Measurements from ENCODE around the gene CACNA1B. TPM values are rescaled to one million over a fixed set of nuclear protein-coding genes. Genes with fewer than 3 reads are reported as not detected.

CACNA1B gene
- total and polyA plus RNA-seq, 11 donors: 0.03 to 0.25 (median 0.13) TPM

DNA sequence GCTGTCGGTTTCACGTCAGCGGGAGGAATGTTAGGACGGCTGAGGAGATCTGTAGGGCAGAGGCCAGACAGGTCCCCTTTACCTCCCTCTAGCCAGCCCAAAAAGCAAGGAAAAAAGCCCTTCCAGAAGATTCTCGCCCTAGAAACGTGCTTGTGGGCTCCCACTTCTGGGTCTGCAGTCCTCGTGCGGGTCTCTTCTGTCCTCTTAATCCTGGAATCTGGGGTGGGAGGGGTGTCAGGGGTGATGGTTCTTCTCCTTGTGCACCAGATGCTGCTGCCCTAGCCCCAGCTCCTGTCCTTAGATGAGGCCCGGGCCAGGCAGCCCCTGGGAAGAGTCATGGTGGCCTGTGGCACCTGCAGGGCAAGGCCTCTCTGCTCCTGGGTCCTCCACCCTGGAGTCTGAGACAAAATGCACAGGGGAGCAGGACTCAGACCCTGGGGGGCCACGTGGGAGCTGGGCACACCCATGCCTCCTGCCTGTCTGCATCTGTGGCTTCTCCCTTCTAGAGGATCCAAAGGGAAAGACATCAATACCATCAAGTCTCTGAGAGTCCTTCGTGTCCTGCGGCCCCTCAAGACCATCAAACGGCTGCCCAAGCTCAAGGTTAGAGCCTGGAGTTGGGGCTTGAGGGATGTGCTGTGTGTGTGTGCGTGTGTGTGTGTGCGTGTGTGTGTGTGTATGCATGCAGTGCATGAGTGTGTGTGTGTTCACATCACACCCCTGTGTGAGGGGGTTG lies 174.2 kb downstream of the CACNA1B start:
- DNase-seq (peak in 2 of 5 donors; percentile 5 to 25), ATAC-seq (no peak)
- H3K36me3 ChIP-seq: no peaks in the 10 kb centered on the region
- no peaks in the 10 kb centered on the region for H3K4me1 ChIP-seq
- H3K27ac ChIP-seq: no peak overlapping the region
- intact Hi-C loops (cut with DNase I): no loop called here
- H3K4me3 ChIP-seq: no peak overlapping the region
- WGBS, 4 donors: 82 to 84% (median 84%) methylated on average over 14 to 15 of the region's 15 CpGs
- H3K9me3 ChIP-seq: no peaks in the 10 kb centered on the region
- peaks cover 0 to 26% (median 5%) of the 10 kb centered on the region in 9 donors for H3K27me3 ChIP-seq
- TF ChIP-seq, protein P1, sequence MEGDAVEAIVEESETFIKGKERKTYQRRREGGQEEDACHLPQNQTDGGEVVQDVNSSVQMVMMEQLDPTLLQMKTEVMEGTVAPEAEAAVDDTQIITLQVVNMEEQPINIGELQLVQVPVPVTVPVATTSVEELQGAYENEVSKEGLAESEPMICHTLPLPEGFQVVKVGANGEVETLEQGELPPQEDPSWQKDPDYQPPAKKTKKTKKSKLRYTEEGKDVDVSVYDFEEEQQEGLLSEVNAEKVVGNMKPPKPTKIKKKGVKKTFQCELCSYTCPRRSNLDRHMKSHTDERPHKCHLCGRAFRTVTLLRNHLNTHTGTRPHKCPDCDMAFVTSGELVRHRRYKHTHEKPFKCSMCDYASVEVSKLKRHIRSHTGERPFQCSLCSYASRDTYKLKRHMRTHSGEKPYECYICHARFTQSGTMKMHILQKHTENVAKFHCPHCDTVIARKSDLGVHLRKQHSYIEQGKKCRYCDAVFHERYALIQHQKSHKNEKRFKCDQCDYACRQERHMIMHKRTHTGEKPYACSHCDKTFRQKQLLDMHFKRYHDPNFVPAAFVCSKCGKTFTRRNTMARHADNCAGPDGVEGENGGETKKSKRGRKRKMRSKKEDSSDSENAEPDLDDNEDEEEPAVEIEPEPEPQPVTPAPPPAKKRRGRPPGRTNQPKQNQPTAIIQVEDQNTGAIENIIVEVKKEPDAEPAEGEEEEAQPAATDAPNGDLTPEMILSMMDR (IDR thresholded peaks at IDR 0.05): no peak
- no peak for TF ChIP-seq POLR2A (IDR thresholded peaks at IDR 0.05)

DNA sequence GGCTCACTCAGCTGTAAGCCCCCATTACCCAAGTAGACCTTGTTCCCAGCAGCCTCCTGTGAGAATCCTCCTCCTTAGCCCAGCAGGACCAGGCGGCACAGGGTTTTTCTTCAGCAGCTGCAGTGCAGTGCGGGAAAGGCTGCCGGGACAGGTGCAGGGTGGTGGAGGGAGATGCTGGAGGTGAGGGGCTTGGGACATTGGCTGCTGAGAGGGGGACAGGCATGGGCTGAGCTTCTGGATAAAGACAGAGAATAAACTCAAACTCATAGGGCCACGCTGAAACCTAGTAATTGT lies 174.7 kb downstream of the CACNA1B start:
- WGBS, 4 donors: 94 to 97% (median 95%) methylated on average over 4 of the region's 4 CpGs
- DNase-seq: peak in 2 of 5 donors; percentile 2 to 12
- TF ChIP-seq, protein P1 (IDR thresholded peaks at IDR 0.05): no peak
- TF ChIP-seq POLR2A (IDR thresholded peaks at IDR 0.05): no peak
- H3K36me3 ChIP-seq: no peaks in the 10 kb centered on the region
- peaks cover 0 to 26% (median 5%) of the 10 kb centered on the region in 9 donors for H3K27me3 ChIP-seq
- intact Hi-C loops (cut with DNase I): no loop called here
- no peaks in the 10 kb centered on the region for H3K4me1 ChIP-seq
- H3K4me3 ChIP-seq: no peak overlapping the region
- no peaks in the 10 kb centered on the region for H3K9me3 ChIP-seq
- ATAC-seq: no peak
- H3K27ac ChIP-seq: no peak overlapping the region

DNA sequence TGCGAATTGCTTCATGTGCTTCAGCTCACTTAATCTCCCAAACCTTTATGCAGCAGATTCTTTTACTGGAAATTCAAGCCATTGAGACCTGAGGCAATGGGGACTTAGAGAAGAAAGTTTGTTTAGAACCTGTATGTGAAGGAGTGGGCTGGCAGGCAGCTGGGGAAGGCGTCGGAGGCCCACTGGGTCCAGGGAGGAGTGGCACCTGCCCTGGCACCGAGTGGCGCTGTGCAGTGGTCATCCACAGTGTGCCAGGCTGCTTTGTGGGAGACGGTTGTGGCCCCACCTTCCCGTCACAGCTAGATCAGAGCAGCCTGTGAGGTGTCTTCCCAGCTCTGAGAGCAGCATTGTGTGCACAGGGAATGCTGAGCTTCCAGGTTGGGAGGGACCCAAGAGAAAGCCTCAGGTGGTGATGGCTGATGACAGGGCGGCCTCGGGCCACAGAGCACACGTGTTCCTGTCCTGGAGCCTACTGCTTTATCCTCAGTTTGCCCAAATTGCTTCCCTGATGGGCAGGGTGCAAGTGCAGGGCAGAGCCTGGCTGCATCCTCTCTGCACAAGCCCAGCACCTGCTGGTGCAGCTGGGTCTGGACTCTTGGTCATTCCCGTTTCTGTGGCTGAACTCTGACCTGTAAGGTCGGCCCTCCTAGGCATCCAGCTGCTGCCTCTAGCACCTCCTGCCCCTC lies 175.2 kb downstream of the CACNA1B start:
- H3K9me3 ChIP-seq: no peaks in the 10 kb centered on the region
- H3K27me3 ChIP-seq: peaks cover 0 to 26% (median 5%) of the 10 kb centered on the region in 9 donors
- no peak overlapping the region for H3K4me3 ChIP-seq
- intact Hi-C loops (cut with DNase I): no loop called here
- no peak for TF ChIP-seq POLR2A (IDR thresholded peaks at IDR 0.05)
- TF ChIP-seq, protein P1 (IDR thresholded peaks at IDR 0.05): no peak
- H3K27ac ChIP-seq: no peak overlapping the region
- DNase-seq (peak in 2 of 5 donors; percentile 2 to 38), ATAC-seq (no peak)
- H3K36me3 ChIP-seq: no peaks in the 10 kb centered on the region
- H3K4me1 ChIP-seq: no peaks in the 10 kb centered on the region
- 78 to 86% (median 85%) methylated on average over 9 to 12 of the region's 12 CpGs for WGBS, 4 donors

DNA sequence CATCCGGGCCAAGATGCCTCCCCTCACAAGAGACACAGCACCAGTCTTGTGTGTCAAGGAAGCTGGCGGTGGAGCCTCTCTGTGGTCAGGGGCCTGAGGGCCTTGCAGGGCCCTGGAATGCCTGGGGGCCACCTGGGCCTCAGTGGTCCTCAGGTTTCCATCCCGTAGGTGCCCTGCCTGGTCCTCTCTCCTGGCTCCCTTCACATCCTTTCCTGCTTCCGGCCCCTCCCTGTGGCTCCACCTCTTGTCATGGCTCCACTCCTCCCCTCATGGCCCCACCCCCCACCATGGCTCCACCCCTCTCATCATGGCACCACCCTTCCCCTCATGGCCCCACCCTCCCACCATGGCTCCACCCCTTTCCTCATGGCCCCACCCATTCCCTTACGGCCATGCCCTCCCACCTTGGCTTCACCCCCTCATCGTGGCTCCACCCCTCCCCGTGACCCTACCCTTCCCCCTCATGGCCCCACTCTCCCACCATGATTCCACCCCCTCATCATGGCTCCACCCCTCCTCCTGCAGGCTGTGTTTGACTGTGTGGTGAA lies 175.8 kb downstream of the CACNA1B start:
- ATAC-seq (no peak), DNase-seq (peak in 2 of 5 donors; percentile 3 to 11)
- TF ChIP-seq, protein P1 (IDR thresholded peaks at IDR 0.05): no peak
- TF ChIP-seq POLR2A (IDR thresholded peaks at IDR 0.05): no peak
- H3K36me3 ChIP-seq: no peaks in the 10 kb centered on the region
- H3K27me3 ChIP-seq: peaks cover 0 to 26% (median 5%) of the 10 kb centered on the region in 9 donors
- H3K9me3 ChIP-seq: no peaks in the 10 kb centered on the region
- no peak overlapping the region for H3K4me3 ChIP-seq
- H3K27ac ChIP-seq: no peak overlapping the region
- WGBS, 4 donors: 75 to 89% (median 82%) methylated on average over 7 of the region's 7 CpGs
- intact Hi-C loops (cut with DNase I): no loop called here
- no peaks in the 10 kb centered on the region for H3K4me1 ChIP-seq
